T-helper 17 cell (primary cell): ENCODE measurements around the gene LHPP. TPM values are rescaled to one million over a fixed set of nuclear protein-coding genes. Genes with fewer than 3 reads are reported as not detected.

Source experiments
- ATAC-seq: fragments of 150-1000 bp; cut with Tn5 transposase; 2 replicates; pipeline ENCODE4 v1.10.0; 2021; ENCODE audit warnings: mild to moderate bottlenecking, moderate library complexity
- DNase-seq, 3 donors: peaks; one replicate each; pipeline versions ENCODE4 v3.0.0 to v3.0.0-alpha.2; 2020 to 2021
- H3K9me3 ChIP-seq: one replicate; pipeline ENCODE4 v1.7.0; 2013; ENCODE audit warnings: low read length, mild to moderate bottlenecking; ENCODE audit not compliant: control insufficient read depth, poor library complexity, severe bottlenecking
- H3K27ac Mint-ChIP-seq: one replicate; pipeline ENCODE4 v1.8.0; 2022; ENCODE audit warnings: mild to moderate bottlenecking, moderate library complexity, mixed read lengths
- H3K27me3 Mint-ChIP-seq: one replicate; pipeline ENCODE4 v1.8.0; 2022; ENCODE audit warnings: mixed read lengths
- H3K36me3 Mint-ChIP-seq: one replicate; pipeline ENCODE4 v1.8.0; 2022; ENCODE audit warnings: low read depth, mixed read lengths
- H3K4me1 Mint-ChIP-seq: one replicate; pipeline ENCODE4 v1.8.0; 2022; ENCODE audit warnings: mild to moderate bottlenecking, mixed read lengths
- H3K4me3 Mint-ChIP-seq: one replicate; pipeline ENCODE4 v1.8.0; 2022; ENCODE audit warnings: mild to moderate bottlenecking, moderate library complexity, mixed read lengths
- total RNA-seq, 4 donors: library from RNA in 2 of 4; stranded (reverse) in 2 of 4; gene quantifications; one replicate each; pipeline ENCODE4 v1.2.3 and lab custom pipeline; 2022 to 2026

The LHPP gene
- total RNA-seq, 2 donors from 2014 or later, result 19.9 to 21.1 TPM

- ATAC-seq (no peak), DNase-seq (no peak)
- H3K4me1 Mint-ChIP-seq, result no peaks in the 10 kb centered on the region
- H3K27me3 Mint-ChIP-seq, result no peaks in the 10 kb centered on the region
- no peak overlapping the region for H3K4me3 Mint-ChIP-seq
- peaks cover 3% of the 10 kb centered on the region for H3K36me3 Mint-ChIP-seq
- no peaks in the 10 kb centered on the region for H3K9me3 ChIP-seq
- H3K27ac Mint-ChIP-seq, result no peak overlapping the region
Measured at GRCh38 chr10:124560377-124561105, 98.9 kb downstream of the LHPP start.

GRCh38 chr10:124561206-124561605, 99.6 kb downstream of the LHPP start:
- no peaks in the 10 kb centered on the region for H3K4me1 Mint-ChIP-seq
- peaks cover 3% of the 10 kb centered on the region for H3K36me3 Mint-ChIP-seq
- ATAC-seq (no peak), DNase-seq (no peak)
- no peak overlapping the region for H3K27ac Mint-ChIP-seq
- no peaks in the 10 kb centered on the region for H3K9me3 ChIP-seq
- no peaks in the 10 kb centered on the region for H3K27me3 Mint-ChIP-seq
- H3K4me3 Mint-ChIP-seq, result no peak overlapping the region

- DNase-seq, result no peak
- ATAC-seq, result no peak
- no peaks in the 10 kb centered on the region for H3K4me1 Mint-ChIP-seq
- H3K9me3 ChIP-seq, result no peaks in the 10 kb centered on the region
- peaks cover 3% of the 10 kb centered on the region for H3K36me3 Mint-ChIP-seq
- no peaks in the 10 kb centered on the region for H3K27me3 Mint-ChIP-seq
- no peak overlapping the region for H3K27ac Mint-ChIP-seq
- H3K4me3 Mint-ChIP-seq, result no peak overlapping the region
Measured at GRCh38 chr10:124562425-124563060, 100.9 kb downstream of the LHPP start.

GRCh38 chr10:124563320-124564040, 101.9 kb downstream of the LHPP start:
- ATAC-seq (no peak), DNase-seq (no peak)
- H3K36me3 Mint-ChIP-seq, result peaks cover 3% of the 10 kb centered on the region
- no peaks in the 10 kb centered on the region for H3K27me3 Mint-ChIP-seq
- no peaks in the 10 kb centered on the region for H3K4me1 Mint-ChIP-seq
- no peak overlapping the region for H3K4me3 Mint-ChIP-seq
- H3K27ac Mint-ChIP-seq, result no peak overlapping the region
- no peaks in the 10 kb centered on the region for H3K9me3 ChIP-seq

- no peak for DNase-seq
- Mint-ChIP-seq H3K36me3 (peaks cover 3% of the 10 kb centered on the region), H3K27me3 (no peaks in the 10 kb centered on the region), H3K4me3 (no peak overlapping the region), H3K4me1 (no peaks in the 10 kb centered on the region), H3K27ac (peak overlapping the region; percentile 47)
- no peak for ATAC-seq
- no peaks in the 10 kb centered on the region for H3K9me3 ChIP-seq
Measured at GRCh38 chr10:124564881-124565280, 103.3 kb downstream of the LHPP start.

GRCh38 chr10:124565565-124566221, 104.1 kb downstream of the LHPP start:
- no peak overlapping the region for H3K4me3 Mint-ChIP-seq
- peak overlapping the region; percentile 47 for H3K27ac Mint-ChIP-seq
- DNase-seq (no peak), ATAC-seq (no peak)
- peaks cover 3% of the 10 kb centered on the region for H3K36me3 Mint-ChIP-seq
- H3K27me3 Mint-ChIP-seq, result no peaks in the 10 kb centered on the region
- H3K4me1 Mint-ChIP-seq, result no peaks in the 10 kb centered on the region
- no peaks in the 10 kb centered on the region for H3K9me3 ChIP-seq

- H3K27ac Mint-ChIP-seq, result no peak overlapping the region
- no peaks in the 10 kb centered on the region for H3K27me3 Mint-ChIP-seq
- H3K9me3 ChIP-seq, result no peaks in the 10 kb centered on the region
- H3K36me3 Mint-ChIP-seq, result peaks cover 3% of the 10 kb centered on the region
- DNase-seq (no peak), ATAC-seq (no peak)
- no peak overlapping the region for H3K4me3 Mint-ChIP-seq
- no peaks in the 10 kb centered on the region for H3K4me1 Mint-ChIP-seq
Measured at GRCh38 chr10:124566222-124566888, 104.7 kb downstream of the LHPP start.

GRCh38 chr10:124566981-124567835, 105.6 kb downstream of the LHPP start:
- ATAC-seq (no peak), DNase-seq (no peak)
- Mint-ChIP-seq H3K27me3 (no peaks in the 10 kb centered on the region), H3K4me1 (no peaks in the 10 kb centered on the region), H3K27ac (no peak overlapping the region), H3K36me3 (no peaks in the 10 kb centered on the region), H3K4me3 (no peak overlapping the region)
- no peaks in the 10 kb centered on the region for H3K9me3 ChIP-seq

GRCh38 chr10:124568339-124568738, 106.7 kb downstream of the LHPP start:
- Mint-ChIP-seq H3K27me3 (no peaks in the 10 kb centered on the region), H3K27ac (no peak overlapping the region), H3K4me3 (no peak overlapping the region), H3K4me1 (no peaks in the 10 kb centered on the region), H3K36me3 (no peaks in the 10 kb centered on the region)
- DNase-seq (no peak), ATAC-seq (no peak)
- no peaks in the 10 kb centered on the region for H3K9me3 ChIP-seq

- no peak overlapping the region for H3K27ac Mint-ChIP-seq
- no peak for DNase-seq
- no peaks in the 10 kb centered on the region for H3K4me1 Mint-ChIP-seq
- no peaks in the 10 kb centered on the region for H3K36me3 Mint-ChIP-seq
- H3K27me3 Mint-ChIP-seq, result no peaks in the 10 kb centered on the region
- no peak overlapping the region for H3K4me3 Mint-ChIP-seq
- no peak for ATAC-seq
- H3K9me3 ChIP-seq, result no peaks in the 10 kb centered on the region
Measured at GRCh38 chr10:124568848-124569622, 107.4 kb downstream of the LHPP start.

GRCh38 chr10:124569623-124570470, 108.2 kb downstream of the LHPP start:
- Mint-ChIP-seq H3K4me3 (no peak overlapping the region), H3K27me3 (no peaks in the 10 kb centered on the region), H3K4me1 (no peaks in the 10 kb centered on the region), H3K36me3 (no peaks in the 10 kb centered on the region), H3K27ac (no peak overlapping the region)
- DNase-seq (no peak), ATAC-seq (no peak)
- no peaks in the 10 kb centered on the region for H3K9me3 ChIP-seq
